Body of pancreas (tissue), 4 donors: ENCODE measurements around the gene RAD51D.

ENCODE experiments used
- CTCF ChIP-seq, 7 experiments: fragments of 450-650 bp in 4 of 7; fragments of 200-600 bp in 3 of 7; sonication (generic) in 3 of 7; IDR thresholded peaks; one replicate each; pipeline ENCODE4 v1.5.1; 2016 to 2019; ENCODE audit warnings: antibody characterized with exemption in 7 of 7
- POLR2A ChIP-seq, 3 donors: fragments of 450-650 bp; IDR thresholded peaks; one replicate each; pipeline ENCODE4 v1.6.1; 2016; ENCODE audit warnings: antibody characterized with exemption in 3 of 3, mild to moderate bottlenecking in 2 of 3

GRCh38 chr17:35044181-35044580 is 75.5 kb downstream of the RAD51D start:
- no peak for TF ChIP-seq CTCF (IDR thresholded peaks at IDR 0.05)
- TF ChIP-seq POLR2A (IDR thresholded peaks at IDR 0.05) = no peak
